IPS-18c (cell line): ENCODE data around the gene C1orf210.

Source experiments
- H3K4me3 ChIP-seq: 2 replicates; pipeline ENCODE4 v1.7.0; 2013; ENCODE audit warnings: low read depth, mild to moderate bottlenecking, low read length, moderate library complexity; ENCODE audit not compliant: insufficient read depth
- H3K9me3 ChIP-seq: one replicate; pipeline ENCODE4 v1.6.1; 2013; ENCODE audit warnings: mild to moderate bottlenecking, low read length, moderate library complexity; ENCODE audit not compliant: control insufficient read depth, insufficient read depth

Gene C1orf210

DNA sequence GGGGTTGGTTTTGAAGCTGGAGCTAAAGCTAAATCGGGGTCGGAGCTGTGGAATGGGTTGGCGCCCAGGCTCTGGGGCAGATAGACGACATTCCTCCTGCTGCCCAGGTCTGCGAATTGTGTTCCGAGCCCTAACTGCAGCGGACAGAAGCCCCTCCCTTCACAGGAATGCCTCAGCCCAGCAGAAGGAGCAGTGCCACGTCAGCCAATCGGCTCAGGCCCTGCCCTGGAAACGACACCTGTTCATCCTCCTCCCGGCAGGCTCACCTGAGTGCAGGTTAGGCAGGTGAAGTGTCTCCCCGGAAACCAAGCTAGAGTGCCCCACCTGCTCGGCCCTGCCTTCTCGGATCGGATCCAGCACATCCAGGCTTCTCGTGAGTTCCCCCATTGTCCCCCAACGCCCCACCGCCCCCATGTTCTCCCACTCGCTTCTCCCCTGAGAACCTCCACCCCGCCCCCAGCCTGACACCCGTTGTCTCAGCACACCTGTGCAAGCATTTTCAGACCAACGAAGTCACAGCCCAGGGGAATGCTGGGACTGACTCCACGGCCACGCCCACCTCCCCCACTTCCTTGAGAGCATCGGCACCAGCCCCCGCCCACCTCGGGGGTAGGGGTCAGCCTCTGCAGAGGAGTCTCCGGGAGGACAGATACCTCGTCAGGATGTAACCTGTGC is 14.8 kb downstream of the C1orf210 start:
- Histone ChIP-seq H3K4me3 (peak overlapping the region; percentile 42), H3K9me3 (peaks cover 2% of the 10 kb centered on the region)

- Histone ChIP-seq H3K9me3 (peaks cover 2% of the 10 kb centered on the region), H3K4me3 (peak within 1 kb of the TSS; percentile 42)
These were observed 15.6 kb downstream of the C1orf210 start, which contains the start of gene TMEM125 for GRCh38 chr1:43269627-43270375. TMEM125 (plus strand) TSS chr1:43269983; CDS start chr1:43272723, 2,740 bp downstream.

- H3K9me3 ChIP-seq, result peaks cover 2% of the 10 kb centered on the region
- H3K4me3 ChIP-seq, result no peak overlapping the region
These were observed 17.5 kb downstream of the C1orf210 start for GRCh38 chr1:43267818-43268425.

- no peak overlapping the region for H3K4me3 ChIP-seq
- H3K9me3 ChIP-seq, result peaks cover 5% of the 10 kb centered on the region
These were observed 18.0 kb downstream of the C1orf210 start for GRCh38 chr1:43267291-43267805.

DNA sequence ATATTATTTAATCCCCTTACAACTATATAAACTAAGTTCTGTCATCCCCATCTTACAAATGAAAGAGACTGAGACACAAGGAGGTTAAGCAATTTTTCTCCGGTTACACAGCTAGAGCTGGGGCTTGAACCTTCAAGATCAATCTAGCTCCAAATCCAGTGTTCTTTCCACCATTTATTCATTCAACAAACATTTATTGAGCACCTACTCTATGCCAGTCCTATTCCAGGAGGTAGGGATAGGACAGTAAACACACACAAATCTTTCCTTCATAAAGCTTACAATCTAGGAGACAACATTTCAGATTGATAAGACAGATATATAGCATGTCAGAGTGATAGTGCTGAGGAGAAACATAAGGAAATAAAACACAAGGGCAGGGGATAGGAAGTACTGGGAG is 18.5 kb downstream of the C1orf210 start:
- peaks cover 5% of the 10 kb centered on the region for H3K9me3 ChIP-seq
- no peak overlapping the region for H3K4me3 ChIP-seq

DNA sequence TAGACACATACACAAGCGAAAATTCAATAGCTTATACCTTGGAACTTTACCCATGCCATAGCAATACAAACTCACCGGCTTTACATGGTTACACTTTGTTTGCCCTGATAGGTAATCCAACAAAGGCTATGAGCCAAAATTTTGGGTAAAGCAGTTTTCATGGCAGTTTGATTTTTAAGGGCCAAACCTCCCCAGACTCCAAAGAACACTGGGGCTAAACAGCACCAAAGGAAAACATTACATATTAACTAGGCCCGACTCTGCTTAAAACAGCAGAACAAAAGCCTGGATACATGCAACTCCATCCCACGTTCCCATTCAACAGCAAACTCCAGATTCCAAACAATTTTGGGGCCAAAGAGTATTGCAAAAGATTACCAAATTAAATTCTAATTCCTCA is 19.9 kb downstream of the C1orf210 start:
- Histone ChIP-seq H3K4me3 (no peak overlapping the region), H3K9me3 (peaks cover 5% of the 10 kb centered on the region)

- peaks cover 3% of the 10 kb centered on the region for H3K9me3 ChIP-seq
- H3K4me3 ChIP-seq, result no peak overlapping the region
These were observed 27.0 kb downstream of the C1orf210 start for GRCh38 chr1:43258370-43258769.

GRCh38 chr1:43256675-43257570 is 28.5 kb downstream of the C1orf210 start:
- no peak overlapping the region for H3K4me3 ChIP-seq
- no peaks in the 10 kb centered on the region for H3K9me3 ChIP-seq

DNA sequence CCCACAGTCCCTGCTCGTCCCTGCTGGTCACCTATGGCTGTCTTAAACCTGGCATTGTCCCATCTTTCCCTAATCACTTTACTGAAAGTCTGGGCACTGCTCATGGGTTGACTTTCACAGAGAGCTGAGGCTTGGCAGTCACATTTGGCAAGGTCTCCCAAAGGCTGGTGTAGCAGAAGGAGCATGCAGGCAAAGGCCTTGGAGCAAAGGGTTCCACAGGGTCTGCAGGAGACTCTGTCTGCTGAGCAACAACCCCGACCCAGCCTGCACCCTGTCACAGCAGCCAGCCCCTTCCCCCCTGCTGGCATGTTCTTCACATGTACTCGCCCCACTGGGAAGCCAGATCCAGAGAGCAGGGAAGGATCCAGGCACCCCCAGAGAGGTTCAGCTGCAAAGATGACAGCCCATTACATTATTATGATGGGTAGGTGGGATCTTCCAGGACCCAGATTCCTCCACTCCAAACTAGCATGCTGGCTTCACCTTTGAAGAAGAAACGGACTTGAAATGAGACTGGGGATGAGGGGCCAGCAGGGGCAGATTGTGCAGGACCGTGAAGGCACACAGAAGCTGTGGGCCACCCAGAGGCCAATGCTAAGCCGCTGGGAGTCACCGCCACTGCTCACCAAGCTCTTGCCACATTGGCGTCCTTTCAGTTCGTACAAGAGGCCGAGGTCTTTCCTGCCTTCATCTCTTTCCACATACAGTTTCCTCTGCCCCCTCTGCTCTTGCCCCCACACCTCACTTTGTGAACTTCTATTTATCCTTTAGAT is 29.8 kb downstream of the C1orf210 start:
- Histone ChIP-seq H3K9me3 (no peaks in the 10 kb centered on the region), H3K4me3 (no peak overlapping the region)

DNA sequence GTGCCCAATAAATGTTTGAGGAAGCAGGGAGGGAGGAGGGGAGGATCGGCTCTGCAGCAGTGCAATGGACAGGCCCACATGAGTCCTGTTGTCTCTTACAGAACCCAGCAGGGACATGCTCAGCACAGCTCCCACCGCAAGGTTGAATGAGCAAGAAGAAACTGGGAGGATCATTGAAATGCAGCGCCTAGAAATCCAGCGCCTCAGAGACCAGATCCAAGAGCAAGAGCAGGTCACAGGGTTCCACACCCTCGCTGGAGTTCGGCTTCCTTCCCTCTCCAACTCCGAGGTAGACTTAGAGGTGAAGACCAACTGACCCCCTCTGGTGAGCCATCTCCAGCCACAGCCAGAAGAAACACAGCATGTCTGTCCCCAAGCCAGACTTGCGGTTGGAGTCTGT is 31.5 kb downstream of the C1orf210 start:
- peaks cover 3% of the 10 kb centered on the region for H3K9me3 ChIP-seq
- no peak overlapping the region for H3K4me3 ChIP-seq

- Histone ChIP-seq H3K4me3 (no peak overlapping the region), H3K9me3 (peaks cover 3% of the 10 kb centered on the region)
These were observed 32.2 kb downstream of the C1orf210 start for GRCh38 chr1:43253173-43253572.

DNA sequence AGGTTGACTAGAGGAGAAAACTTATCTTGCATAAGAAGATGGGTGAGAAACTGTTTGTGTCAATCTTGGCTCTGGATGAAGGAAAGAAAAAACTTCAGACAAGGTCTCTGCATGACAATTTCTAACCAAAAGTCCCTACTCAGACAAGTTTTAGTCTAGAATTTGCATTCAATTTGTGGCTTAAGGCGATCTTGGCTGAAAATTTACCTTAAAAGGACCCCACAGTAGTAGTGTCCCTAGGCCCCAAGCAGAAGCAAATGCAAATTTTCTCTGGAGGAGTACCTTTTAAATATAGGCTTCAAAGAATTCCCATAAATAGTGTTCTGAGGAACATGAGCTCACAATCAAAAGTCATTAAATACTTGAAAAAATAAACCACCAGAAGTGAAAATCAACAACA is 33.2 kb downstream of the C1orf210 start:
- Histone ChIP-seq H3K9me3 (peaks cover 3% of the 10 kb centered on the region), H3K4me3 (no peak overlapping the region)

DNA sequence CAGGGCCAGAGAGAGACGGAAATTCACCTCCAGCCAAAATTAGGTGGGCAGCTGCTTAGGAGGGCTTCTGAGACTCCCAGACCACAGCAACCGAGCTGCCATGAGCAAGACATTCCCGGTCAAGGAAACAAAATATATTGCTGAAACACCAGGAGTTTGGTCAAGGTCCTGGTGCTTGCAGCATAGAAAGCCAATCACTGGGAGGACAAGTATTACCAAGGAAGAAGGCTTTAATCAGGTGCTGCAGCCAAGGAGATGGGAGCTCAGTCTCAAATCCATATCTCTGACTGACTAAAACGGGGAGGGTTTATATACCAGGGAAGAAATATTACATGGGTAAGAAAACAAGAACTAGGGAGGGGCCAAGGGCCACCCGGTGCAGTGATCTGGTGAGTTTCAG is 34.4 kb downstream of the C1orf210 start:
- Histone ChIP-seq H3K4me3 (no peak overlapping the region), H3K9me3 (peaks cover 3% of the 10 kb centered on the region)

GRCh38 chr1:43250351-43250761 is 35.0 kb downstream of the C1orf210 start:
- Histone ChIP-seq H3K9me3 (peaks cover 3% of the 10 kb centered on the region), H3K4me3 (no peak overlapping the region)

GRCh38 chr1:43247256-43247921 is 38.0 kb downstream of the C1orf210 start:
- no peak overlapping the region for H3K4me3 ChIP-seq
- peaks cover 3% of the 10 kb centered on the region for H3K9me3 ChIP-seq
